ENCODE results near the gene HOXD10.

The HOXD10 gene

GRCh38 chr2:176078541-176079284, 37.9 kb upstream of the HOXD10 start:
- Histone ChIP-seq H3K36me3 (replicated peaks; ENCODE audit: low read depth, low read length) (no peaks in the 10 kb centered on the region), H3K9ac (ENCODE audit: low read length) (no peak overlapping the region), H3K4me3 (ENCODE audit: low read length) (no peak overlapping the region), H3K27me3 (ENCODE audit: low read depth, low read length) (no peaks in the 10 kb centered on the region), H3K79me2 (ENCODE audit: low read length) (no peaks in the 10 kb centered on the region), H3K27ac (ENCODE audit: low read length) (no peak overlapping the region), H3K4me2 (ENCODE audit: low read length) (no peak overlapping the region), H2AFZ (ENCODE audit: low read depth, low read length) (no peak overlapping the region), H4K20me1 (ENCODE audit: insufficient read depth, low read length) (no peaks in the 10 kb centered on the region), H3K9me3 (ENCODE audit: insufficient read depth, low read length) (no peaks in the 10 kb centered on the region), H3K4me1 (ENCODE audit: low read length) (no peaks in the 10 kb centered on the region)
- TF ChIP-seq EZH2phosphoT487 (IDR thresholded peaks at IDR 0.05; ENCODE audit: low read depth): no peak

GRCh38 chr2:176079285-176079830, 37.2 kb upstream of the HOXD10 start:
- Histone ChIP-seq H3K27me3 (ENCODE audit: low read depth, low read length) (no peaks in the 10 kb centered on the region), H3K4me3 (ENCODE audit: low read length) (no peak overlapping the region)

GRCh38 chr2:176079831-176080539, 36.6 kb upstream of the HOXD10 start:
- H3K9ac ChIP-seq (ENCODE audit: low read length): no peak overlapping the region
- H4K20me1 ChIP-seq (ENCODE audit: insufficient read depth, low read length): no peaks in the 10 kb centered on the region
- no peak overlapping the region for H3K4me3 ChIP-seq (ENCODE audit: low read length)
- no peaks in the 10 kb centered on the region for H3K79me2 ChIP-seq (ENCODE audit: low read length)
- TF ChIP-seq EZH2phosphoT487 (IDR thresholded peaks at IDR 0.05; ENCODE audit: low read depth) (no peak), CTCF (IDR thresholded peaks at IDR 0.05; ENCODE audit: low read depth, low read length) (no peak)
- no peaks in the 10 kb centered on the region for H3K9me3 ChIP-seq (ENCODE audit: insufficient read depth, low read length)
- no peaks in the 10 kb centered on the region for H3K36me3 ChIP-seq (replicated peaks; ENCODE audit: low read depth, low read length)
- no peak overlapping the region for H3K4me2 ChIP-seq (ENCODE audit: low read length)
- no peaks in the 10 kb centered on the region for H3K4me1 ChIP-seq (ENCODE audit: low read length)
- no peaks in the 10 kb centered on the region for H3K27me3 ChIP-seq (ENCODE audit: low read depth, low read length)
- H3K27ac ChIP-seq (ENCODE audit: low read length): no peak overlapping the region
- no peak overlapping the region for H2AFZ ChIP-seq (ENCODE audit: low read depth, low read length)

More at GRCh38 chr2:176079285-176079830, 37.2 kb upstream of the HOXD10 start:
- H3K9me3 ChIP-seq (ENCODE audit: insufficient read depth, low read length): no peaks in the 10 kb centered on the region
- H3K27ac ChIP-seq (ENCODE audit: low read length): no peak overlapping the region
- no peaks in the 10 kb centered on the region for H3K79me2 ChIP-seq (ENCODE audit: low read length)
- H2AFZ ChIP-seq (ENCODE audit: low read depth, low read length): no peak overlapping the region
- H3K4me2 ChIP-seq (ENCODE audit: low read length): no peak overlapping the region
- no peak overlapping the region for H3K9ac ChIP-seq (ENCODE audit: low read length)
- TF ChIP-seq CTCF (IDR thresholded peaks at IDR 0.05; ENCODE audit: low read depth, low read length): no peak
- TF ChIP-seq EZH2phosphoT487 (IDR thresholded peaks at IDR 0.05; ENCODE audit: low read depth): no peak
- no peaks in the 10 kb centered on the region for H4K20me1 ChIP-seq (ENCODE audit: insufficient read depth, low read length)
- no peaks in the 10 kb centered on the region for H3K36me3 ChIP-seq (replicated peaks; ENCODE audit: low read depth, low read length)
- H3K4me1 ChIP-seq (ENCODE audit: low read length): no peaks in the 10 kb centered on the region

- H3K36me3 ChIP-seq (replicated peaks; ENCODE audit: low read depth, low read length): no peaks in the 10 kb centered on the region
- no peaks in the 10 kb centered on the region for H3K4me1 ChIP-seq (ENCODE audit: low read length)
- no peaks in the 10 kb centered on the region for H3K9me3 ChIP-seq (ENCODE audit: insufficient read depth, low read length)
- H3K9ac ChIP-seq (ENCODE audit: low read length): no peak overlapping the region
- no peaks in the 10 kb centered on the region for H4K20me1 ChIP-seq (ENCODE audit: insufficient read depth, low read length)
- H2AFZ ChIP-seq (ENCODE audit: low read depth, low read length): no peak overlapping the region
- no peak overlapping the region for H3K4me3 ChIP-seq (ENCODE audit: low read length)
- H3K4me2 ChIP-seq (ENCODE audit: low read length): no peak overlapping the region
- no peak for TF ChIP-seq EZH2phosphoT487 (IDR thresholded peaks at IDR 0.05; ENCODE audit: low read depth)
- TF ChIP-seq CTCF (IDR thresholded peaks at IDR 0.05; ENCODE audit: low read depth, low read length): no peak
- H3K27me3 ChIP-seq (ENCODE audit: low read depth, low read length): no peaks in the 10 kb centered on the region
- no peaks in the 10 kb centered on the region for H3K79me2 ChIP-seq (ENCODE audit: low read length)
- H3K27ac ChIP-seq (ENCODE audit: low read length): no peak overlapping the region
Measured at GRCh38 chr2:176080540-176081375, 35.8 kb upstream of the HOXD10 start.

All from OCI-LY3 (cell line).